HepG2 (cell line): ENCODE results near the gene SLC7A4. TPM values are rescaled to one million over a fixed set of nuclear protein-coding genes. Genes with fewer than 3 reads are reported as not detected.

Source experiments
- ATAC-seq: fragments of 200-7000 bp; cut with Tn5 transposase; 3 replicates; pipeline ENCODE4 v1.9.1; 2020; ENCODE audit warnings: mild to moderate bottlenecking, moderate library complexity
- BruUV-seq: library from RNA; stranded (reverse); fragments of 400-500 nt; replicated peaks from 2 replicates; lab custom pipeline; 2021; lab: Mats Ljungman, UMichigan
- CTCF ChIA-PET: fragments of 300-600 bp; formaldehyde crosslinking; extraction: SDS; loops from one replicate; lab custom pipeline; 2021; ENCODE audit warnings: low total read pairs, inconsistent platforms, low intra/inter-chr PET ratio; lab: Yijun Ruan, JAX
- POLR2A ChIA-PET: fragments of 350-600 bp; sonication (Branson Sonifier 250); formaldehyde crosslinking; loops from one replicate; lab custom pipeline; 2020; ENCODE audit warnings: antibody characterized with exemption, inconsistent platforms; lab: Yijun Ruan, JAX
- DNase-seq: peaks from one replicate; pipeline ENCODE4 v3.0.0-alpha.2; 2015; ENCODE audit warnings: low spot score
- FAIRE-seq: peaks from 3 replicates; lab custom pipeline; 2011; peaks lifted over from hg19 to GRCh38; lab: Jason Lieb, UNC
- H2AFZ ChIP-seq: one replicate; pipeline ENCODE4 v1.6.1; 2011; ENCODE audit warnings: low read length, inconsistent platforms
- H3K27ac ChIP-seq: fragments of 300-600 bp; 3 replicates; pipeline ENCODE4 v1.8.0; 2011; ENCODE audit warnings: mixed run types, mild to moderate bottlenecking, mixed read lengths, low read length, inconsistent platforms; ENCODE audit not compliant: insufficient read depth; ENCODE audit errors: extremely low read length
- H3K27me3 ChIP-seq, 2 experiments: fragments of 200-600 bp in 1 of 2; 2 replicates in 1 of 2; 3 replicates in 1 of 2; pipeline versions ENCODE4 v1.6.0 to v1.8.0; 2011; ENCODE audit warnings: low read length in 2 of 2, mild to moderate bottlenecking in 2 of 2, moderate library complexity in 2 of 2, inconsistent platforms in 1 of 2; ENCODE audit not compliant: insufficient read depth in 2 of 2, control insufficient read depth in 1 of 2
- H3K36me3 ChIP-seq, 2 experiments: fragments of 200-600 bp in 1 of 2; replicated peaks in 1 of 2; 2 replicates in 1 of 2; 3 replicates in 1 of 2; pipeline versions ENCODE4 v1.5.1 to v1.8.0; 2011; ENCODE audit warnings: low read length in 2 of 2, inconsistent platforms in 1 of 2; ENCODE audit not compliant: insufficient read depth in 2 of 2, control insufficient read depth in 1 of 2
- H3K4me1 ChIP-seq: 2 replicates; pipeline ENCODE4 v1.5.1; 2012; ENCODE audit warnings: low read length, inconsistent platforms; ENCODE audit not compliant: insufficient read depth
- H3K4me2 ChIP-seq: 2 replicates; pipeline ENCODE4 v1.6.0; 2011; ENCODE audit warnings: low read depth, low read length, inconsistent platforms
- H3K4me3 ChIP-seq, 3 experiments: fragments of 200-600 bp in 1 of 3; sonication (generic), shearing (Covaris generic) in 1 of 3; replicated peaks in 1 of 3; 2 replicates each; pipeline ENCODE4 v1.5.1; 2011 to 2016; ENCODE audit warnings: low read length in 3 of 3, inconsistent platforms in 2 of 3, low read depth in 2 of 3, mild to moderate bottlenecking in 2 of 3, control low read depth in 1 of 3, mixed read lengths in 1 of 3; ENCODE audit not compliant: insufficient read depth in 1 of 3
- H3K79me2 ChIP-seq: one replicate; pipeline ENCODE4 v1.6.1; 2011; ENCODE audit warnings: low read length, inconsistent platforms; ENCODE audit not compliant: insufficient read depth
- H3K9ac ChIP-seq: 2 replicates; pipeline ENCODE4 v1.6.0; 2011; ENCODE audit warnings: mild to moderate bottlenecking, low read depth, low read length, inconsistent platforms; ENCODE audit not compliant: insufficient read depth
- H3K9me3 ChIP-seq: 2 replicates; pipeline ENCODE4 v1.5.1; 2012; ENCODE audit warnings: mild to moderate bottlenecking, low read length
- H4K20me1 ChIP-seq: 2 replicates; pipeline ENCODE4 v1.6.0; 2011; ENCODE audit warnings: inconsistent platforms, mild to moderate bottlenecking, low read length, moderate library complexity; ENCODE audit not compliant: insufficient read depth
- CSRNP2 ChIP-seq: sonication (generic); formaldehyde crosslinking; conservative IDR thresholded peaks from 2 replicates; pipeline ENCODE4 v1.8.0; 2022; ENCODE audit warnings: low read depth, missing genetic modification reagents
- HDAC6 ChIP-seq: fragments of 200-600 bp; sonication (generic); IDR thresholded peaks from 2 replicates; pipeline ENCODE4 v1.7.0; 2017; ENCODE audit warnings: mild to moderate bottlenecking, antibody characterized with exemption, low read length, low read depth
- HNF4A ChIP-seq: sonication (generic); formaldehyde crosslinking; IDR thresholded peaks from 2 replicates; pipeline ENCODE4 v1.4.0; 2020; ENCODE audit warnings: missing genetic modification reagents
- NFYC ChIP-seq: IDR thresholded peaks from 2 replicates; pipeline ENCODE4 v1.6.1; 2016; ENCODE audit warnings: missing genetic modification reagents, missing compliant biosample characterization
- RXRA ChIP-seq: sonication (generic); formaldehyde crosslinking; IDR thresholded peaks from 2 replicates; pipeline ENCODE4 v1.5.1; 2020; ENCODE audit warnings: missing genetic modification reagents
- ZNF335 ChIP-seq: sonication (generic); formaldehyde crosslinking; IDR thresholded peaks from 2 replicates; pipeline ENCODE4 v1.4.0; 2020; ENCODE audit warnings: missing genetic modification reagents
- WGBS: methylation state at CpG from one replicate; pipeline ENCODE4 v1.1.6; 2017; ENCODE audit warnings: low lambda C conversion rate; 5-methylcytosine and 5-hydroxymethylcytosine counted together
- in situ Hi-C: cut with HindIII; loops from 2 replicates; pipeline ENCODE4 v1.10.0; 2017; ENCODE audit warnings: low pct_unique_long_range_greater_than_20kb; ENCODE audit not compliant: extremely low pct_ligation_motif_present
- intact Hi-C: fragments of 100-400 bp; cut with micrococcal nuclease; formaldehyde crosslinking; loops from one replicate; pipeline ENCODE4 v1.10.0; 2022; ENCODE audit not compliant: unreplicated experiment
- polyA plus RNA-seq, 8 experiments: library from polyadenylated mRNA; depleted of rRNA in 3 of 8; stranded (reverse) in 7 of 8; unstranded in 1 of 8; fragments of >200 nt; fragmentation: Illumina TruSeq in 4 of 8; extraction: Trizol in 4 of 8; gene quantifications; 2 replicates each; pipeline versions ENCODE4 v1.2.1 to v1.2.3, GENCODE V29; 2011 to 2016; ENCODE audit warnings: low read depth in 4 of 8, missing spikeins in 1 of 8, mixed read lengths in 1 of 8; ENCODE audit not compliant: insufficient read depth in 1 of 8
- total RNA-seq, 5 experiments: library from RNA; depleted of rRNA; stranded (reverse); fragments of >200 nt; fragmentation: Illumina TruSeq; extraction: Trizol; gene quantifications; 2 replicates each; pipeline ENCODE4 v1.2.3, GENCODE V29; 2016; ENCODE audit warnings: low read depth in 1 of 5
- TF ChIP-seq, protein P1 (sequence below): sonication (generic); formaldehyde crosslinking; IDR thresholded peaks from 2 replicates; pipeline ENCODE4 v1.4.0; 2020; ENCODE audit warnings: mild to moderate bottlenecking, missing genetic modification reagents

Gene SLC7A4
- total and polyA plus RNA-seq, 2 of the 13 experiments (the other 11 are each of a cell fraction or from before 2014, with no cell fraction given), result not detected

- TF ChIP-seq, protein P1, sequence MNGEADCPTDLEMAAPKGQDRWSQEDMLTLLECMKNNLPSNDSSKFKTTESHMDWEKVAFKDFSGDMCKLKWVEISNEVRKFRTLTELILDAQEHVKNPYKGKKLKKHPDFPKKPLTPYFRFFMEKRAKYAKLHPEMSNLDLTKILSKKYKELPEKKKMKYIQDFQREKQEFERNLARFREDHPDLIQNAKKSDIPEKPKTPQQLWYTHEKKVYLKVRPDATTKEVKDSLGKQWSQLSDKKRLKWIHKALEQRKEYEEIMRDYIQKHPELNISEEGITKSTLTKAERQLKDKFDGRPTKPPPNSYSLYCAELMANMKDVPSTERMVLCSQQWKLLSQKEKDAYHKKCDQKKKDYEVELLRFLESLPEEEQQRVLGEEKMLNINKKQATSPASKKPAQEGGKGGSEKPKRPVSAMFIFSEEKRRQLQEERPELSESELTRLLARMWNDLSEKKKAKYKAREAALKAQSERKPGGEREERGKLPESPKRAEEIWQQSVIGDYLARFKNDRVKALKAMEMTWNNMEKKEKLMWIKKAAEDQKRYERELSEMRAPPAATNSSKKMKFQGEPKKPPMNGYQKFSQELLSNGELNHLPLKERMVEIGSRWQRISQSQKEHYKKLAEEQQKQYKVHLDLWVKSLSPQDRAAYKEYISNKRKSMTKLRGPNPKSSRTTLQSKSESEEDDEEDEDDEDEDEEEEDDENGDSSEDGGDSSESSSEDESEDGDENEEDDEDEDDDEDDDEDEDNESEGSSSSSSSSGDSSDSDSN (CRISPR knock-in tag), result no peak
- no peak for TF ChIP-seq HNF4A (CRISPR knock-in tag)
- TF ChIP-seq CSRNP2 (CRISPR knock-in tag), result no peak
Measured at GRCh38 chr22:20989323-20990138, 42.8 kb downstream of the SLC7A4 start (continued).

DNA sequence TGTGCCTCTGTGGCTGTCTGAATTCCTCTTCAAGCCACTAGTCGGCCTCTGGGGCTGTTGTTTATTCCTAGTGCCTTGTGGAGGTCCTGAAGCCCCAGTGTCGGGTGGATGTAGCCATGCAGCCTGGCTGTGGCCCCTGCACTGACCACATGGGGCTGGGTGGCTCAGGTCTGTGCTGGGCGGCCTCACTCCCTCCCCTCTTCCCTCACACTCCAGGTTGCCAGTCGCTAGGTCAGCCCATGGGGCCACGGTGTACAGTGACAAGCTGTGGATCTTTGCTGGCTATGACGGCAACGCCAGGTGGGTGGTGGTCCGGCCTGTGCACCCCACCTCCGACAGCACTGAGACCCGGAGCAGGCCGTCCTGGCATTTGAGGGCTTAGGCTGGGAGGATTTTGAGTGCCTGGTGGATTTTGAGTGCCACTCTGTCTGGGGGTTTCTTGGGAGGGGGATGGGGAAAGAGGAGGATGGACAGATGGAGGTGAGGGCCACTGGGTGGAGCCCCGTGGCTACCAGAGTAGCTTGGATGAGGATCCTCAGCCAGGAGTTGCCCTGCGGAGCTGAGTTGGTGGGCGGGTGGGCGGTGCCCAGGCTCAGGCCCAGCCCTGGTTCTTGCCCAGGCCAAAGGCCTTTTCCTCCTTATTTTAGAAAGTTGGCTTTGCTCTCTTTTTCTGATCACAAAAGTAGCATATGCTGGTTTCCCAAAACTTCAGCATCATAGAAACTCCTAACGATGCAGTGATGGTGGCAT is 43.6 kb downstream of the SLC7A4 start:
- Histone ChIP-seq H3K36me3 (peaks cover 2 to 35% of the 10 kb centered on the region in 2 experiments), H3K27me3 (no peaks in the 10 kb centered on the region), H3K27ac (no peak overlapping the region), H3K9ac (no peak overlapping the region), H3K4me3 (no peak overlapping the region), H3K4me2 (no peak overlapping the region), H3K4me1 (0 out of 2 replicates have a peak, but pooled peaks cover under 1% of the 10 kb centered on the region), H2AFZ (no peak overlapping the region), H3K79me2 (no peaks in the 10 kb centered on the region), H3K9me3 (no peaks in the 10 kb centered on the region), H4K20me1 (no peaks in the 10 kb centered on the region)
- in situ Hi-C loops, result no loop called here
- TF ChIP-seq RXRA (CRISPR knock-in tag), result no peak
- TF ChIP-seq HDAC6, result no peak
- TF ChIP-seq NFYC (CRISPR knock-in tag), result no peak
- no peak for TF ChIP-seq ZNF335 (CRISPR knock-in tag)
- no TSS peak for BruUV-seq
- DNase-seq (no peak), ATAC-seq (no peak), FAIRE-seq (no peak)
- ChIA-PET POLR2A (no interaction called here), CTCF (no interaction called here)
- 100% methylated on average over 9 of the region's 16 CpGs for WGBS
- intact Hi-C loops, result no loop called here
